SK-MEL-5 (cell line): ENCODE measurements around the gene DQX1. TPM values are rescaled to one million over a fixed set of nuclear protein-coding genes. Genes with fewer than 3 reads are reported as not detected.

Experiments used
- total RNA-seq: library from RNA; depleted of rRNA; stranded (reverse); fragments of >200 nt; shearing (Covaris generic); gene quantifications from 2 replicates; pipeline ENCODE4 v1.2.3, GENCODE V29; 2014; rRNA removed

DQX1 gene
- total RNA-seq, 1 experiment from 2014 or later: 0.16 TPM

Other genes starting within 250 kb of the DQX1 start
- 0.29 and 0.63 TPM in 2 replicates for gene SLC4A5, start 182.8 kb downstream of the DQX1 start, total RNA-seq
- gene DCTN1, start 145.9 kb downstream of the DQX1 start, total RNA-seq: 136 and 139 TPM in 2 replicates
- gene C2orf81, start 104.6 kb downstream of the DQX1 start, total RNA-seq: 0.53 and 0.85 TPM in 2 replicates
- 26.9 and 27.7 TPM in 2 replicates for gene WDR54, start 104.5 kb downstream of the DQX1 start, total RNA-seq
- 56.1 and 59.5 TPM in 2 replicates for gene RTKN, start 84.3 kb downstream of the DQX1 start, total RNA-seq
- gene INO80B, start 71.1 kb downstream of the DQX1 start, total RNA-seq: 21.6 and 23.6 TPM in 2 replicates
- 45.9 and 52.1 TPM in 2 replicates for gene WBP1, start 67.8 kb downstream of the DQX1 start, total RNA-seq
- 68.8 and 73.1 TPM in 2 replicates for gene MOGS, start 60.8 kb downstream of the DQX1 start, total RNA-seq
- gene MRPL53, start 53.6 kb downstream of the DQX1 start, total RNA-seq: 55.9 and 66.3 TPM in 2 replicates
- gene CCDC142, start 43.2 kb downstream of the DQX1 start, total RNA-seq: 10.9 and 13.9 TPM in 2 replicates
- 16.5 and 17.6 TPM in 2 replicates for gene TTC31, start 43.1 kb downstream of the DQX1 start, total RNA-seq
- 7.7 and 14.9 TPM in 2 replicates for gene LBX2, start 26.6 kb downstream of the DQX1 start, total RNA-seq
- gene PCGF1, start 18.5 kb downstream of the DQX1 start, total RNA-seq: 72.8 and 72.9 TPM in 2 replicates
- gene TLX2, start 11.8 kb downstream of the DQX1 start, total RNA-seq: 0.16 and 0.55 TPM in 2 replicates
- gene AUP1, start 3.5 kb upstream of the DQX1 start, total RNA-seq: 366 and 433 TPM in 2 replicates
- 99.6 and 106 TPM in 2 replicates for gene HTRA2, start 3.7 kb upstream of the DQX1 start, total RNA-seq
- 29.6 and 30.4 TPM in 2 replicates for gene LOXL3, start 27.7 kb upstream of the DQX1 start, total RNA-seq
- 3.5 and 3.9 TPM in 2 replicates for gene DOK1, start 28.5 kb upstream of the DQX1 start, total RNA-seq
- 0.08 and 0.21 TPM in 2 replicates for gene M1AP, start 122.1 kb upstream of the DQX1 start, total RNA-seq
- gene SEMA4F, start 128.0 kb upstream of the DQX1 start, total RNA-seq: 15.1 and 16.3 TPM in 2 replicates